BLaER1 treated with 17β-estradiol and CSF1 and Interleukin-3, amounts not matched to agents 10 nM and 100 nM (cell line): ENCODE measurements around the gene XPR1.

Experiments used
- H3K27ac ChIP-seq, 11 experiments: shearing (Covaris generic); formaldehyde crosslinking; 2 replicates each; pipeline ENCODE4 v1.8.1; 2022
- H3K27me3 ChIP-seq, 11 experiments: shearing (Covaris generic); formaldehyde crosslinking; 2 replicates each; pipeline ENCODE4 v1.8.1; 2022
- H3K36me3 ChIP-seq, 11 experiments: shearing (Covaris generic); formaldehyde crosslinking; 2 replicates each; pipeline ENCODE4 v1.8.1; 2022
- H3K4me1 ChIP-seq, 10 experiments: shearing (Covaris generic); formaldehyde crosslinking; 2 replicates each; pipeline ENCODE4 v1.8.1; 2022
- H3K4me2 ChIP-seq, 11 experiments: shearing (Covaris generic); formaldehyde crosslinking; 2 replicates each; pipeline ENCODE4 v1.8.1; 2022
- H3K4me3 ChIP-seq, 10 experiments: shearing (Covaris generic); formaldehyde crosslinking; 2 replicates each; pipeline ENCODE4 v1.8.1; 2022
- H3K9ac ChIP-seq, 11 experiments: shearing (Covaris generic); formaldehyde crosslinking; 2 replicates each; pipeline ENCODE4 v1.8.1; 2022
- H3K9me3 ChIP-seq, 11 experiments: shearing (Covaris generic); formaldehyde crosslinking; replicated peaks in 1 of 11; 2 replicates each; pipeline ENCODE4 v1.8.1; 2022
- H4K20me1 ChIP-seq, 11 experiments: shearing (Covaris generic); formaldehyde crosslinking; 2 replicates each; pipeline ENCODE4 v1.8.1; 2022
- Cebpa-rat ChIP-seq, 11 experiments: shearing (Covaris generic); IDR thresholded peaks; 2 replicates each; pipeline ENCODE4 v1.8.1; 2022

The XPR1 gene

DNA sequence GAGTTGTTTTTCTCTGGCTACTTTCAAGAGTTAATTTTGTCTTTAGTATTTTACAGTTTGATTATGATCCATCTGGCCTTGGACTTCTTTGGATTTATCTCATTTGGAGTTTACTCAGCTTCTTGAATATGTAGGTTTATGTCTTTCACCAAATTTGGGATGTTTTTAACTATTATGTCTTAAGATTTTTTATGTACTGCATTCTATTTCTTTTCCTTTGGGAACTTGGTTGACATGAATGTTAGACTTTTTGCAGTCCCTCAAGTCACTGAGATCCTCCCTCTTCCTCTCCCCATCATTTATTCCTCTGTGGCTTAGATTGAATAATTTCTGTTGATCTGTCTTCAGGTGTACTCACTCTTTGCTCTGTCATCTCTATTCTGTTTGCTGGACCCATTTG, 112.0 kb downstream of the XPR1 start:
- TF ChIP-seq Cebpa-rat (IDR thresholded peaks at IDR 0.05): no peak
- no peak overlapping the region for H3K27ac ChIP-seq
- H3K27me3 ChIP-seq: no peaks in the 10 kb centered on the region
- H3K9ac ChIP-seq: no peak overlapping the region
- no peaks in the 10 kb centered on the region; a peak in 1 of 22 replicates for H4K20me1 ChIP-seq
- no peaks in the 10 kb centered on the region for H3K4me1 ChIP-seq
- H3K4me3 ChIP-seq: no peak overlapping the region
- H3K4me2 ChIP-seq: no peak overlapping the region
- peaks cover 31 to 54% (median 39%) of the 10 kb centered on the region in 11 experiments for H3K9me3 ChIP-seq
- H3K36me3 ChIP-seq: peaks cover 0 to 22% (median 5%) of the 10 kb centered on the region in 11 experiments; a peak in 7 of 22 replicates

DNA sequence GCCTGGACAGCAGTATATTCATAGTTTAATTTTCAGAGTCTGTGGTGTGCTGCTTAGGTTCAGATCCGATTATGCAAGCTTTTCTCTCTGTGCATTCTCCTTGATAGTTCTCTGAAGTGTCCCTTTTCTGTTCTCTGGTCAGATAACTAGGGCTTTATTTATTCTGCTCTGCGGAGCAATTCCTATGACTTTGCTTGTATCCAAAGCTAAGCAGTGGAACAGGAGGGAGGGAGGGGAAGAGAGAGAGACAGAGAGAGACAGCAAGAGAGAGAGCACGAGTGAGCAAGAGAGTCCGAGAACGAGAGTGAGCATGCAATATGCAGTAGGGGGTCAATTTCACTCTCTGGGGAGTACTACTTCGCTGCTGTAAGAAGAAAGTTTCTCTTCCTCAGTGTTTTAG, 113.3 kb downstream of the XPR1 start:
- Histone ChIP-seq H3K4me1 (no peaks in the 10 kb centered on the region), H3K4me2 (no peak overlapping the region), H3K27me3 (no peaks in the 10 kb centered on the region), H3K27ac (no peak overlapping the region), H3K9ac (no peak overlapping the region), H4K20me1 (no peaks in the 10 kb centered on the region; a peak in 1 of 22 replicates), H3K9me3 (peaks cover 31 to 54% (median 38%) of the 10 kb centered on the region in 11 experiments), H3K4me3 (no peak overlapping the region), H3K36me3 (peaks cover 0 to 22% (median 5%) of the 10 kb centered on the region in 11 experiments; a peak in 7 of 22 replicates)
- TF ChIP-seq Cebpa-rat (IDR thresholded peaks at IDR 0.05): no peak

DNA sequence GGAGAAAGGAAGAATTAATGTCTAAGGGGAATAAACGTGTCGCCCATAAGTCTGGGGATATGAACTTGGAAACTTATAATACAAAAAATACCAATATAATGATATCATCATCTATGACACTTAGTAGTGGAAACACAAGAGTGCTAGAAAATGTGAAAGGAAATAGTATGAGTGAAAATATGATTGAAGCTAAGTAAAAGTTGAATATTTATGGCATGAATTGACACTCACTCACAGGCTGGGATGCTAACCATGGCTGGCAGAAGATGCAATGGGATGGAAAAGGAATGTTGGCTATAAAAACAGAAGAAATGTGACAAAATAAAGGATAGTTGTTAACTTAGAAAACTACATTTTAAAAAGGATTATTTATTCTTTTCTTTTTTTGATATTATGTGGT, 120.1 kb downstream of the XPR1 start:
- H3K4me1 ChIP-seq: no peaks in the 10 kb centered on the region
- no peak overlapping the region for H3K4me2 ChIP-seq
- no peak overlapping the region for H3K4me3 ChIP-seq
- no peak overlapping the region for H3K9ac ChIP-seq
- H3K27me3 ChIP-seq: no peaks in the 10 kb centered on the region
- no peak for TF ChIP-seq Cebpa-rat (IDR thresholded peaks at IDR 0.05)
- no peak overlapping the region for H3K27ac ChIP-seq
- H3K36me3 ChIP-seq: no peaks in the 10 kb centered on the region
- H3K9me3 ChIP-seq: no peaks in the 10 kb centered on the region
- no peaks in the 10 kb centered on the region; a peak in 1 of 22 replicates for H4K20me1 ChIP-seq

DNA sequence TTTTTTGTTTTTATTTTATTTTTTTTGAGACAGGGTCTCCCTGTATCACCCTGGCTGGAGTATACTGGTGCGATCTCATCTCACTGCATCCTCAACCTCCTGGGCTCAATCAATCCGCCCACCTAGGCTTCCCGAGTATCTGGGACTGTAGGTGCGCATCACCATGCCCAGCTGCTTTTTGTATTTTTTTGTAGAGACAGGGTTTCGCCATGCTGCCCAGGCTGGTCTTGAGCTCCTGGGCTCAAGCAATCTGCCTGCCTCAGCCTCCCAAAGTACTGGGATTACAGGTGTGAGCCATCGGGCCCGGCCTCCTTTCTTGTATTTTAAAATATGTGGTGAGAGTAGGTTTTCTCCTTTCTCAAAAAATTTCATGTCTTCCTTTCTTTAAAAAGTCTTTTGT, 122.6 kb downstream of the XPR1 start:
- H3K4me3 ChIP-seq: no peak overlapping the region
- no peaks in the 10 kb centered on the region for H3K4me1 ChIP-seq
- H3K9me3 ChIP-seq: peaks cover 5 to 14% (median 8%) of the 10 kb centered on the region in 11 experiments; a peak in 18 of 22 replicates
- no peaks in the 10 kb centered on the region for H3K36me3 ChIP-seq
- TF ChIP-seq Cebpa-rat (IDR thresholded peaks at IDR 0.05): no peak
- no peak overlapping the region for H3K27ac ChIP-seq
- H3K4me2 ChIP-seq: no peak overlapping the region
- no peaks in the 10 kb centered on the region for H4K20me1 ChIP-seq
- H3K9ac ChIP-seq: no peak overlapping the region
- no peaks in the 10 kb centered on the region for H3K27me3 ChIP-seq

DNA sequence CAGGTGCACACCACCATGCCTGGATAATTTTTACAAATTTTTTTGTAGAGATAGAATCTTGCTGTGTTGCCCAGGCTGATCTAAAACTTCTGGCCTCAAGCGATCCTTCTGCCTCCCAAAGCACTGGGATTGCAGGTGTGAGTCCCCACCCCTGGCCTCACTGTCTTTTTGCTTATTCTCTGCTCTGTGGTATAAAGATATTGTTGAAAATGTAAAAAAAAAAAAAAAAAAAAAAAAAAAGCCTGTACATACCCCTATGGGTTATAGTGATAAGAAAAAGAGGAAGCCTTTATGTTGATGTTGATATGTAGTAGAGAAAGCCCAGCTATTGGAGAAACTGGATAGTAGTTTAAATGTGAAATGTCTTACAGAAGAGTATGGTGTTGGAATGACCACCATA, 125.8 kb downstream of the XPR1 start:
- Histone ChIP-seq H3K36me3 (no peaks in the 10 kb centered on the region), H3K27me3 (no peaks in the 10 kb centered on the region), H3K4me2 (no peak overlapping the region), H3K9me3 (peaks cover 5 to 14% (median 9%) of the 10 kb centered on the region in 11 experiments; a peak in 19 of 22 replicates), H3K27ac (no peak overlapping the region), H3K9ac (no peak overlapping the region), H3K4me3 (no peak overlapping the region), H3K4me1 (no peaks in the 10 kb centered on the region), H4K20me1 (no peaks in the 10 kb centered on the region)
- no peak for TF ChIP-seq Cebpa-rat (IDR thresholded peaks at IDR 0.05)

DNA sequence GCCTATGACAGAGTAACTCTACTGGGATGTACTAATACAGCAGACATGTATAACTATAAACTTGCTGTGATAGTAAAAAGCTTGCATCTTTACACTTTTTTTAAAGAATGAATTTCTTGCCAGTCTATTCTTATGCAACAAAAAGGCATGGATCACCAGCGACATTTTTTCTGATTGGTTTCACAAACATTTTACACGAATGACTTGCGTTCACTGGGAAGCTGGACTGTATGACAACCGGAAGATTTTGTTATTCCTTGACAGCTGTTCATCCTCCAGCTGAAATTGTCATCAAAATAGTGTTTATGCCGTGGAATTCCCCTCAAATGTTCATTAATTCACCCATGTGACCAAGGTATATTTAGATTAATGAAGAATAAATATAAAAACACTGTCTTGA, 131.0 kb downstream of the XPR1 start:
- Histone ChIP-seq H3K4me1 (no peaks in the 10 kb centered on the region), H3K9me3 (peaks cover 5 to 11% (median 9%) of the 10 kb centered on the region in 11 experiments; a peak in 19 of 22 replicates), H3K4me3 (no peak overlapping the region), H3K9ac (no peak overlapping the region), H3K27me3 (no peaks in the 10 kb centered on the region), H4K20me1 (no peaks in the 10 kb centered on the region), H3K4me2 (no peak overlapping the region), H3K27ac (no peak overlapping the region), H3K36me3 (no peaks in the 10 kb centered on the region)
- no peak for TF ChIP-seq Cebpa-rat (IDR thresholded peaks at IDR 0.05)

DNA sequence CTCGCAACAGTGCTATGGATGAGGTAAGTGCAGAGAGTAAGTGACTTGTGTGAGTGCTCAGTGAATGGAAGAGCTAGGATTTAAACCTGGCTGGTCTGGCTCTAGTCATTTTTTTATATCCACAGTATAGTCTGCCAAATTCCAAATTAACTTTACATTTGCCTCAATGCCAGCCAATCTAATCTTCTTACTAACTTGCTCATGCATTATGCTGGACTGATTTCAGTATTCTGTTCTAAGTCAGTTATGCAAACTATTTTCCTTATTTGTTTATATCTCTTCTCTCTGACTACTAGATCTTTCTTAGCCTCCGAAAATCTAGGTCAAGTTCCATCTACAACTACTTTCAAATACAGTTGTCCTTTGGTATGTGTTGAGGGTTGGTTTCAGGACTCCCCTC, 133.3 kb downstream of the XPR1 start:
- Histone ChIP-seq H3K4me1 (peaks cover 0 to 6% (median 5%) of the 10 kb centered on the region in 10 experiments; a peak in 16 of 20 replicates), H3K9me3 (peaks cover 0 to 6% (median 0%) of the 10 kb centered on the region in 11 experiments; a peak in 4 of 22 replicates), H3K27me3 (no peaks in the 10 kb centered on the region), H3K4me2 (no peak overlapping the region), H3K27ac (no peak overlapping the region), H4K20me1 (no peaks in the 10 kb centered on the region), H3K4me3 (no peak overlapping the region), H3K36me3 (no peaks in the 10 kb centered on the region), H3K9ac (no peak overlapping the region)
- no peak for TF ChIP-seq Cebpa-rat (IDR thresholded peaks at IDR 0.05)

DNA sequence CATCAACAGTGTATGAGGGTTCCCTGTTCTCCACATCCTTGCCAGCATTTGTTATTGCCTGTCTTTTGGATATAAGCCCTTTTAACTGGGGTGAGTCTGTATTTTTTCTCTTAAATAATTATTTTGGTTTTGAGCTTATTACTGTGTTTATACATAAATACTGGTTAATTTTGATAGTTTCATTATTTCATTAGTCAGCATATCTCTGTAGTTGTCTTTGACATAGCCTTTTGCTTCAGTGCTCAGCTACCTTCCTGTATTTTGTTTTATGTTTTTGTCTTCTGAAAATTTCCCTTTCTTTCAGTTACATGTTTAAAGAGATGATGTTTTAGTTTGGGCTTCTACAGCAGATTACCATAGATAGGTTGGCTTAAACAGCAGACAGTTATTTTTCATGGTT, 138.1 kb downstream of the XPR1 start:
- H3K4me2 ChIP-seq: peak overlapping the region in 10 of 11 experiments; percentile 10 to 68 (median 48); a peak in 18 of 22 replicates
- H3K4me1 ChIP-seq: peaks cover 0 to 14% (median 11%) of the 10 kb centered on the region in 10 experiments; a peak in 17 of 20 replicates
- peaks cover 8 to 19% (median 16%) of the 10 kb centered on the region in 11 experiments; a peak in 19 of 22 replicates for H3K9me3 ChIP-seq
- H3K36me3 ChIP-seq: peaks cover 0 to 4% (median 0%) of the 10 kb centered on the region in 11 experiments; a peak in 1 of 22 replicates
- no peak for TF ChIP-seq Cebpa-rat (IDR thresholded peaks at IDR 0.05)
- no peaks in the 10 kb centered on the region for H4K20me1 ChIP-seq
- H3K27me3 ChIP-seq: no peaks in the 10 kb centered on the region
- no peak overlapping the region for H3K4me3 ChIP-seq
- H3K27ac ChIP-seq: peak overlapping the region in 6 of 11 experiments; percentile 4 to 49 (median 29); a peak in 8 of 22 replicates
- no peak overlapping the region for H3K9ac ChIP-seq

DNA sequence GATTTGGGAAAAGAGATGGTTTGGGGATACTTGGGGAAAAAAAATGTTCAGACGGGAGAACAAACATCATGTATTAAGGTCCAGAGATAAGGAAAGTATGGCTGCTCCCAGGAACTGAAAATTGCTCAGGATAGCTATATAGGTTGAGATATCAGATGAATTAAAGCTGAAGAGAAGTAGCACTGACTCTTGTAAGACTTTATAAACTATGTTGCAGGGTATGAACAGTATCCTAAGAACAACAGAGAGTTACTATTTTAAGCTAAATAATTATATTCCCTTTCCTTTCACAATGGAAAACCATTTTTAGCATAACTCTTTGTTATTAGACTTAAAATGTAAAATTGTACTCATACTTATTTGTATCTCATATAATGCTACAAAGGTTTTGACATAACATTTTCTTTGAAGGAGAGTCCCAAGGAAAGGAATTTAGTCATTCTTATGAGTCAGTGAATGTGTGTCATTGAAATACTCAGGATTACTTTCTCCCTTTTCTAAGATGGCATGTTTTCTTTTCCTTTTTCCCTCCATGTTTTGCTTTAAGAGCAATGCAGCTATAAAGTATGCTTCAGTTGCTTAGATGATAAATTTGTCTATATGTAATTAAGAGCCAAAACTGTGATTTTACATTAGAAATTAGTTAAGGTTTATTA, 141.5 kb downstream of the XPR1 start:
- Histone ChIP-seq H3K9me3 (peaks cover 8 to 19% (median 16%) of the 10 kb centered on the region in 11 experiments; a peak in 19 of 22 replicates), H3K9ac (no peak overlapping the region), H3K27me3 (no peaks in the 10 kb centered on the region), H3K4me3 (no peak overlapping the region), H3K27ac (no peak overlapping the region), H3K36me3 (peaks cover 0 to 4% (median 0%) of the 10 kb centered on the region in 11 experiments; a peak in 1 of 22 replicates), H4K20me1 (no peaks in the 10 kb centered on the region), H3K4me2 (no peak overlapping the region), H3K4me1 (peaks cover 0 to 14% (median 11%) of the 10 kb centered on the region in 10 experiments; a peak in 17 of 20 replicates)
- no peak for TF ChIP-seq Cebpa-rat (IDR thresholded peaks at IDR 0.05)
